Transverse colon (tissue), 4 donors: ENCODE results near the gene THSD4. TPM values are rescaled to one million over a fixed set of nuclear protein-coding genes. Genes with fewer than 3 reads are reported as not detected.

ENCODE experiments used
- DNase-seq: peaks from one replicate; pipeline ENCODE4 v3.0.0-alpha.2; 2019
- H3K27ac ChIP-seq, 4 donors: fragments of 200-600 bp; sonication (generic); 2 replicates each; pipeline ENCODE4 v1.5.1; 2016 to 2018; ENCODE audit warnings: inconsistent platforms in 4 of 4
- H3K27me3 ChIP-seq: fragments of 200-600 bp; sonication (generic); 2 replicates; pipeline ENCODE4 v1.5.1; 2017; ENCODE audit warnings: inconsistent platforms
- H3K36me3 ChIP-seq, 4 donors: fragments of 200-600 bp; sonication (generic); 2 replicates each; pipeline ENCODE4 v1.5.1; 2017 to 2019; ENCODE audit warnings: inconsistent platforms in 4 of 4
- H3K4me1 ChIP-seq, 4 donors: fragments of 200-600 bp; sonication (generic); 2 replicates each; pipeline ENCODE4 v1.5.1; 2017 to 2020; ENCODE audit warnings: inconsistent platforms in 4 of 4
- H3K4me3 ChIP-seq, 4 donors: fragments of 200-600 bp; sonication (generic); 1 replicate in 1 of 4; 2 replicates in 3 of 4; pipeline versions ENCODE4 v1.5.1 to v1.6.1; 2017 to 2019; ENCODE audit warnings: inconsistent platforms in 4 of 4
- H3K9me3 ChIP-seq, 2 donors: fragments of 200-600 bp; sonication (generic); 2 replicates each; pipeline ENCODE4 v1.5.1; 2017 to 2019; ENCODE audit warnings: inconsistent platforms in 2 of 2
- CTCF ChIP-seq, 5 experiments: fragments of 200-600 bp in 3 of 5; fragments of 450-650 bp in 2 of 5; sonication (generic) in 3 of 5; IDR thresholded peaks; 1 replicate in 2 of 5; 2 replicates in 3 of 5; pipeline ENCODE4 v1.5.1; 2016 to 2017; ENCODE audit warnings: antibody characterized with exemption in 5 of 5, inconsistent platforms in 3 of 5, mild to moderate bottlenecking in 2 of 5, moderate library complexity in 1 of 5
- EP300 ChIP-seq: sonication (generic); formaldehyde crosslinking; IDR thresholded peaks from one replicate; pipeline ENCODE4 v1.6.1; 2017; ENCODE audit warnings: antibody characterized with exemption, low read depth
- POLR2A ChIP-seq: fragments of 450-650 bp; IDR thresholded peaks from one replicate; pipeline ENCODE4 v1.6.1; 2016; ENCODE audit warnings: antibody characterized with exemption, mild to moderate bottlenecking, moderate library complexity
- POLR2AphosphoS5 ChIP-seq, 3 donors: sonication (generic); formaldehyde crosslinking; IDR thresholded peaks; one replicate each; pipeline ENCODE4 v1.6.1; 2016; ENCODE audit warnings: antibody characterized with exemption in 3 of 3
- WGBS, 2 donors: methylation state at CpG; one replicate each; pipeline ENCODE4 v1.1.5; 2018; ENCODE audit warnings: low coverage in 1 of 2; 5-methylcytosine and 5-hydroxymethylcytosine counted together
- in situ Hi-C, 4 donors: fragments of 200-750 bp; cut with MboI; loops; one replicate each; pipeline versions ENCODE4 v1.15.0 to v1.15.1; 2017; ENCODE audit warnings: low sequenced_read_pairs in 3 of 4, low pct_ligation_motif_present in 1 of 4, low pct_unique_long_range_greater_than_20kb in 1 of 4
- intact Hi-C: fragments of 100-400 bp; cut with DNase I; formaldehyde crosslinking; loops from one replicate; pipeline ENCODE4 v1.15.1; 2023; ENCODE audit warnings: low total_unique reads
- total RNA-seq, 4 donors: library from RNA; depleted of rRNA; stranded (reverse); fragments of >200 nt; gene quantifications; one replicate each; pipeline ENCODE4 v1.1.0, GENCODE V29; 2016

Gene THSD4
- total RNA-seq, 4 donors from 2014 or later = 13.3 to 57.2 (median 47.4) TPM

GRCh38 chr15:71678191-71678590, 562.9 kb downstream of the THSD4 start:
- Histone ChIP-seq H3K27ac (peak overlapping the region in 2 of 4 donors; percentile 24 to 68), H3K36me3 (no peaks in the 10 kb centered on the region), H3K27me3 (no peaks in the 10 kb centered on the region), H3K4me1 (peaks cover 5 to 48% (median 30%) of the 10 kb centered on the region in 4 donors), H3K9me3 (no peaks in the 10 kb centered on the region), H3K4me3 (no peak overlapping the region)
- no peak for DNase-seq
- TF ChIP-seq CTCF (IDR thresholded peaks at IDR 0.05) (no peak), POLR2AphosphoS5 (IDR thresholded peaks at IDR 0.05) (no peak), POLR2A (no peak), EP300 (no peak)
- 44 to 61% methylated on average over 2 of the region's 2 CpGs for WGBS, 2 donors
- in situ Hi-C loops = no loop called here
- intact Hi-C loops = no loop called here

GRCh38 chr15:71678605-71679004, 563.3 kb downstream of the THSD4 start:
- Histone ChIP-seq H3K4me3 (no peak overlapping the region), H3K36me3 (no peaks in the 10 kb centered on the region), H3K27ac (peak overlapping the region in 1 of 4 donors; percentile 24), H3K9me3 (no peaks in the 10 kb centered on the region), H3K4me1 (peaks cover 5 to 48% (median 30%) of the 10 kb centered on the region in 4 donors), H3K27me3 (no peaks in the 10 kb centered on the region)
- TF ChIP-seq POLR2A (no peak), CTCF (IDR thresholded peaks at IDR 0.05) (no peak), EP300 (no peak), POLR2AphosphoS5 (IDR thresholded peaks at IDR 0.05) (no peak)
- intact Hi-C loops = no loop called here
- DNase-seq = no peak
- WGBS, 2 donors = 74 to 79% methylated on average over 2 of the region's 2 CpGs
- in situ Hi-C loops = no loop called here

GRCh38 chr15:71679223-71679792, 564.0 kb downstream of the THSD4 start:
- 78 to 86% methylated on average over 2 to 3 of the region's 3 CpGs for WGBS, 2 donors
- Histone ChIP-seq H3K36me3 (no peaks in the 10 kb centered on the region), H3K27me3 (no peaks in the 10 kb centered on the region), H3K27ac (peak overlapping the region in 2 of 4 donors; percentile 19 to 31), H3K4me3 (no peak overlapping the region), H3K9me3 (no peaks in the 10 kb centered on the region), H3K4me1 (peaks cover 5 to 48% (median 30%) of the 10 kb centered on the region in 4 donors)
- TF ChIP-seq POLR2A (no peak), POLR2AphosphoS5 (IDR thresholded peaks at IDR 0.05) (no peak), EP300 (no peak), CTCF (IDR thresholded peaks at IDR 0.05) (no peak)
- in situ Hi-C loops (no loop called here), intact Hi-C loops (no loop called here)
- DNase-seq = no peak

- H3K27ac ChIP-seq = peak overlapping the region in 2 of 4 donors; percentile 19 to 31
- H3K36me3 ChIP-seq = no peaks in the 10 kb centered on the region
- in situ Hi-C loops = no loop called here
- H3K9me3 ChIP-seq = no peaks in the 10 kb centered on the region
- peaks cover 5 to 48% (median 30%) of the 10 kb centered on the region in 4 donors for H3K4me1 ChIP-seq
- H3K4me3 ChIP-seq = no peak overlapping the region
- no peaks in the 10 kb centered on the region for H3K27me3 ChIP-seq
- DNase-seq = no peak
- TF ChIP-seq CTCF (IDR thresholded peaks at IDR 0.05) (no peak), EP300 (no peak), POLR2AphosphoS5 (IDR thresholded peaks at IDR 0.05) (no peak), POLR2A (no peak)
- intact Hi-C loops = no loop called here
- WGBS, 2 donors = 49 to 54% methylated on average over 5 of the region's 5 CpGs
Measured at GRCh38 chr15:71679793-71680353, 564.6 kb downstream of the THSD4 start.
